ENCODE measurements around the gene POLG2. TPM values are rescaled to one million over a fixed set of nuclear protein-coding genes. Genes with fewer than 3 reads are reported as not detected.
A peak's percentile ranks its signal among the peaks of the same experiment; 100 is the strongest.

POLG2 gene
- total and polyA plus RNA-seq, 9 of the 15 experiments (the other 6 are each of a cell fraction or from before 2014, with no cell fraction given), result 13.4 to 44.8 (median 37.0) TPM

GRCh38 chr17:64496786-64497564 is at the start of gene POLG2 (continued):
- TF ChIP-seq ETV6 (IDR thresholded peaks at IDR 0.05; ENCODE audit: borderline replicate concordance in 1 of 2, low read depth in 2 of 2, low read length in 1 of 2), result 0 out of 4 replicates have a peak, but pooled peaks of 1 of the 2 experiments have one; percentile 20
- TF ChIP-seq ETV6 (CRISPR knock-in tag; IDR thresholded peaks at IDR 0.05; ENCODE audit: borderline replicate concordance), result 0 out of 2 replicates have a peak, but pooled peaks have one; percentile 36
- TF ChIP-seq RFX1 (IDR thresholded peaks at IDR 0.05), result peak; percentile 46; the same call in 1 of the 2 replicates
- TF ChIP-seq, protein P1, sequence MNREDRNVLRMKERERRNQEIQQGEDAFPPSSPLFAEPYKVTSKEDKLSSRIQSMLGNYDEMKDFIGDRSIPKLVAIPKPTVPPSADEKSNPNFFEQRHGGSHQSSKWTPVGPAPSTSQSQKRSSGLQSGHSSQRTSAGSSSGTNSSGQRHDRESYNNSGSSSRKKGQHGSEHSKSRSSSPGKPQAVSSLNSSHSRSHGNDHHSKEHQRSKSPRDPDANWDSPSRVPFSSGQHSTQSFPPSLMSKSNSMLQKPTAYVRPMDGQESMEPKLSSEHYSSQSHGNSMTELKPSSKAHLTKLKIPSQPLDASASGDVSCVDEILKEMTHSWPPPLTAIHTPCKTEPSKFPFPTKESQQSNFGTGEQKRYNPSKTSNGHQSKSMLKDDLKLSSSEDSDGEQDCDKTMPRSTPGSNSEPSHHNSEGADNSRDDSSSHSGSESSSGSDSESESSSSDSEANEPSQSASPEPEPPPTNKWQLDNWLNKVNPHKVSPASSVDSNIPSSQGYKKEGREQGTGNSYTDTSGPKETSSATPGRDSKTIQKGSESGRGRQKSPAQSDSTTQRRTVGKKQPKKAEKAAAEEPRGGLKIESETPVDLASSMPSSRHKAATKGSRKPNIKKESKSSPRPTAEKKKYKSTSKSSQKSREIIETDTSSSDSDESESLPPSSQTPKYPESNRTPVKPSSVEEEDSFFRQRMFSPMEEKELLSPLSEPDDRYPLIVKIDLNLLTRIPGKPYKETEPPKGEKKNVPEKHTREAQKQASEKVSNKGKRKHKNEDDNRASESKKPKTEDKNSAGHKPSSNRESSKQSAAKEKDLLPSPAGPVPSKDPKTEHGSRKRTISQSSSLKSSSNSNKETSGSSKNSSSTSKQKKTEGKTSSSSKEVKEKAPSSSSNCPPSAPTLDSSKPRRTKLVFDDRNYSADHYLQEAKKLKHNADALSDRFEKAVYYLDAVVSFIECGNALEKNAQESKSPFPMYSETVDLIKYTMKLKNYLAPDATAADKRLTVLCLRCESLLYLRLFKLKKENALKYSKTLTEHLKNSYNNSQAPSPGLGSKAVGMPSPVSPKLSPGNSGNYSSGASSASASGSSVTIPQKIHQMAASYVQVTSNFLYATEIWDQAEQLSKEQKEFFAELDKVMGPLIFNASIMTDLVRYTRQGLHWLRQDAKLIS (CRISPR knock-in tag; IDR thresholded peaks at IDR 0.05), result peak; percentile 82
- peak; percentile 70; the same call in 1 of the 2 replicates for TF ChIP-seq ZBTB26 (CRISPR knock-in tag; IDR thresholded peaks at IDR 0.05)
- TF ChIP-seq C11orf30 (IDR thresholded peaks at IDR 0.05; ENCODE audit: low read depth), result peak; percentile 57
- peak; percentile 41; the same call in 1 of the 2 replicates for TF ChIP-seq ZNF239 (CRISPR knock-in tag; IDR thresholded peaks at IDR 0.05)
- no peak for TF ChIP-seq ZNF133 (CRISPR knock-in tag; IDR thresholded peaks at IDR 0.05)
- peak; percentile 71 for TF ChIP-seq RBM39 (optimal IDR thresholded peaks at IDR 0.05; ENCODE audit: low read depth, low read length)
- peak; percentile 72 for TF ChIP-seq EGR1 (conservative IDR thresholded peaks at IDR 0.05)
